ENCODE data around the gene STH.
A peak's percentile ranks its signal among the peaks of the same experiment; 100 is the strongest.
"Not testable (repeated sequence)": the region's sequence is repeated elsewhere in the genome, so short reads cannot be mapped to it uniquely, and the experiment has no call there.

Gene STH

GRCh38 chr17:46002311-46002972 is 3.4 kb downstream of the STH start:
- Histone ChIP-seq H3K4me2 (ENCODE audit: low read length) (no peak overlapping the region), H3K27ac (ENCODE audit: low read depth, low read length, poor library complexity, severe bottlenecking) (no peak overlapping the region)

DNA sequence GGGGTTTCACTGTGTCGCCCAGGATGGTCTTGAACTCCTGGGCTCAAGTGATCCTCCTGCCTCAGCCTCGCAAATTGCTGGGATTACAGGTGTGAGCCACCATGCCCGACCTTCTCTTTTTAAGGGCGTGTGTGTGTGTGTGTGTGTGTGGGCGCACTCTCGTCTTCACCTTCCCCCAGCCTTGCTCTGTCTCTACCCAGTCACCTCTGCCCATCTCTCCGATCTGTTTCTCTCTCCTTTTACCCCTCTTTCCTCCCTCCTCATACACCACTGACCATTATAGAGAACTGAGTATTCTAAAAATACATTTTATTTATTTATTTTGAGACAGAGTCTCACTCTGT is 3.9 kb downstream of the STH start:
- no peak overlapping the region for H3K4me2 ChIP-seq (ENCODE audit: low read length)
- H2AFZ ChIP-seq (ENCODE audit: low read length): no peak overlapping the region

More at GRCh38 chr17:46002311-46002972, 3.4 kb downstream of the STH start:
- Histone ChIP-seq H3K79me2 (ENCODE audit: insufficient read depth, low read length) (no peaks in the 10 kb centered on the region), H3K9me2 (ENCODE audit: low read depth, low read length) (no peaks in the 10 kb centered on the region), H3K9ac (ENCODE audit: low read length) (no peak overlapping the region), H3K36me3 (ENCODE audit: insufficient read depth, low read length) (no peaks in the 10 kb centered on the region), H2AFZ (ENCODE audit: low read length) (no peak overlapping the region), H3F3A (ENCODE audit: insufficient read depth, low read length) (no peaks in the 10 kb centered on the region), H3K4me3 (ENCODE audit: low read depth, low read length, poor library complexity, severe bottlenecking) (no peak overlapping the region), H3K9me3 (ENCODE audit: low read length) (peaks cover 4% of the 10 kb centered on the region; the same call in 1 of the 2 replicates), H3K4me1 (ENCODE audit: insufficient read depth, low read length, severe bottlenecking) (no peaks in the 10 kb centered on the region), H3K27me3 (ENCODE audit: insufficient read depth, low read length) (no peaks in the 10 kb centered on the region; the same call in 1 of the 2 replicates), H4K20me1 (ENCODE audit: insufficient read depth, low read length) (no peaks in the 10 kb centered on the region)
- TF ChIP-seq EZH2 (IDR thresholded peaks at IDR 0.05; ENCODE audit: borderline replicate concordance, low read length): no peak
- peak; percentile 84 for TF ChIP-seq CTCF (IDR thresholded peaks at IDR 0.05; ENCODE audit: low read length)

DNA sequence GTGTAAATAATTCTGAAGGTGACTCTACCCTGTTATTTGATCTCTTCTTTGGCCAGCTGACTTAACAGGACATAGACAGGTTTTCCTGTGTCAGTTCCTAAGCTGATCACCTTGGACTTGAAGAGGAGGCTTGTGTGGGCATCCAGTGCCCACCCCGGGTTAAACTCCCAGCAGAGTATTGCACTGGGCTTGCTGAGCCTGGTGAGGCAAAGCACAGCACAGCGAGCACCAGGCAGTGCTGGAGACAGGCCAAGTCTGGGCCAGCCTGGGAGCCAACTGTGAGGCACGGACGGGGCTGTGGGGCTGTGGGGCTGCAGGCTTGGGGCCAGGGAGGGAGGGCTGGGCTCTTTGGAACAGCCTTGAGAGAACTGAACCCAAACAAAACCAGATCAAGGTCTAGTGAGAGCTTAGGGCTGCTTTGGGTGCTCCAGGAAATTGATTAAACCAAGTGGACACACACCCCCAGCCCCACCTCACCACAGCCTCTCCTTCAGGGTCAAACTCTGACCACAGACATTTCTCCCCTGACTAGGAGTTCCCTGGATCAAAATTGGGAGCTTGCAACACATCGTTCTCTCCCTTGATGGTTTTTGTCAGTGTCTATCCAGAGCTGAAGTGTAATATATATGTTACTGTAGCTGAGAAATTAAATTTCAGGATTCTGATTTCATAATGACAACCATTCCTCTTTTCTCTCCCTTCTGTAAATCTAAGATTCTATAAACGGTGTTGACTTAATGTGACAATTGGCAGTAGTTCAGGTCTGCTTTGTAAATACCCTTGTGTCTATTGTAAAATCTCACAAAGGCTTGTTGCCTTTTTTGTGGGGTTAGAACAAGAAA is 5.1 kb downstream of the STH start:
- Histone ChIP-seq H4K20me1 (ENCODE audit: insufficient read depth, low read length) (no peaks in the 10 kb centered on the region), H3F3A (ENCODE audit: insufficient read depth, low read length) (no peaks in the 10 kb centered on the region), H3K79me2 (ENCODE audit: insufficient read depth, low read length) (no peaks in the 10 kb centered on the region), H3K36me3 (ENCODE audit: insufficient read depth, low read length) (no peaks in the 10 kb centered on the region), H3K9me3 (ENCODE audit: low read length) (peaks cover 4% of the 10 kb centered on the region; the same call in 1 of the 2 replicates), H2AFZ (ENCODE audit: low read length) (no peak overlapping the region), H3K4me1 (ENCODE audit: insufficient read depth, low read length, severe bottlenecking) (no peaks in the 10 kb centered on the region), H3K27ac (ENCODE audit: low read depth, low read length, poor library complexity, severe bottlenecking) (no peak overlapping the region), H3K4me2 (ENCODE audit: low read length) (no peak overlapping the region), H3K27me3 (ENCODE audit: insufficient read depth, low read length) (peaks cover under 1% of the 10 kb centered on the region; the same call in 1 of the 2 replicates), H3K4me3 (ENCODE audit: low read depth, low read length, poor library complexity, severe bottlenecking) (no peak overlapping the region), H3K9ac (ENCODE audit: low read length) (no peak overlapping the region), H3K9me2 (ENCODE audit: low read depth, low read length) (no peaks in the 10 kb centered on the region)
- no peak for TF ChIP-seq CTCF (IDR thresholded peaks at IDR 0.05; ENCODE audit: low read length)
- TF ChIP-seq EZH2 (IDR thresholded peaks at IDR 0.05; ENCODE audit: borderline replicate concordance, low read length): no peak

More for the DNA sequence above, 3.9 kb downstream of the STH start:
- Histone ChIP-seq H3K79me2 (ENCODE audit: insufficient read depth, low read length) (no peaks in the 10 kb centered on the region), H3F3A (ENCODE audit: insufficient read depth, low read length) (no peaks in the 10 kb centered on the region), H3K27ac (ENCODE audit: low read depth, low read length, poor library complexity, severe bottlenecking) (no peak overlapping the region), H4K20me1 (ENCODE audit: insufficient read depth, low read length) (no peaks in the 10 kb centered on the region), H3K9me3 (ENCODE audit: low read length) (peaks cover 4% of the 10 kb centered on the region; the same call in 1 of the 2 replicates), H3K4me3 (ENCODE audit: low read depth, low read length, poor library complexity, severe bottlenecking) (no peak overlapping the region), H3K4me1 (ENCODE audit: insufficient read depth, low read length, severe bottlenecking) (no peaks in the 10 kb centered on the region), H3K9ac (ENCODE audit: low read length) (no peak overlapping the region), H3K36me3 (ENCODE audit: insufficient read depth, low read length) (no peaks in the 10 kb centered on the region), H3K9me2 (ENCODE audit: low read depth, low read length) (no peaks in the 10 kb centered on the region), H3K27me3 (ENCODE audit: insufficient read depth, low read length) (no peaks in the 10 kb centered on the region; the same call in 1 of the 2 replicates)
- TF ChIP-seq EZH2 (IDR thresholded peaks at IDR 0.05; ENCODE audit: borderline replicate concordance, low read length) (no peak), CTCF (IDR thresholded peaks at IDR 0.05; ENCODE audit: low read length) (no peak)

DNA sequence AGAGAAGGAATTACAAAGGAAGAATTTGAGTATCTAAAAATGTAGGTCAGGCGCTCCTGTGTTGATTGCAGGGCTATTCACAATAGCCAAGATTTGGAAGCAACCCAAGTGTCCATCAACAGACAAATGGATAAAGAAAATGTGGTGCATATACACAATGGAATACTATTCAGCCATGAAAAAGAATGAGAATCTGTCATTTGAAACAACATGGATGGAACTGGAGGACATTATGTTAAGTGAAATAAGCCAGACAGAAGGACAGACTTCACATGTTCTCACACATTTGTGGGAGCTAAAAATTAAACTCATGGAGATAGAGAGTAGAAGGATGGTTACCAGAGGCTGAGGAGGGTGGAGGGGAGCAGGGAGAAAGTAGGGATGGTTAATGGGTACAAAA is 7.0 kb downstream of the STH start:
- not testable (repeated sequence) for H3F3A ChIP-seq (ENCODE audit: insufficient read depth, low read length); H3K79me2 ChIP-seq (ENCODE audit: insufficient read depth, low read length)

More for the DNA sequence above, 7.0 kb downstream of the STH start:
- not testable (repeated sequence) for H3K36me3 ChIP-seq (ENCODE audit: insufficient read depth, low read length); H3K9me3 ChIP-seq (ENCODE audit: low read length); H3K9me2 ChIP-seq (ENCODE audit: low read depth, low read length); H3K4me3 ChIP-seq (ENCODE audit: low read depth, low read length, poor library complexity, severe bottlenecking); H3K9ac ChIP-seq (ENCODE audit: low read length); H3K27ac ChIP-seq (ENCODE audit: low read depth, low read length, poor library complexity, severe bottlenecking); H3K27me3 ChIP-seq (ENCODE audit: insufficient read depth, low read length); H4K20me1 ChIP-seq (ENCODE audit: insufficient read depth, low read length); H3K4me2 ChIP-seq (ENCODE audit: low read length); H2AFZ ChIP-seq (ENCODE audit: low read length)
- H3K4me1 ChIP-seq (ENCODE audit: insufficient read depth, low read length, severe bottlenecking): peaks cover 11% of the 10 kb centered on the region

All from OCI-LY1 (cell line).